ENCODE results near the gene TTC23. TPM values are rescaled to one million over a fixed set of nuclear protein-coding genes. Genes with fewer than 3 reads are reported as not detected.
A peak's percentile ranks its signal among the peaks of the same experiment; 100 is the strongest.

Gene TTC23
- polyA plus RNA-seq, 2 of the 4 experiments (the other 2 are of a cell fraction): 7.0 to 16.5 TPM

- DNase-seq (ENCODE audit: low read depth in 1 of 2, low spot score in 1 of 2): no peak
- no peak for ATAC-seq
- TF ChIP-seq RNF2 (IDR thresholded peaks at IDR 0.05; ENCODE audit: borderline replicate concordance, low read depth) (no peak), MAX (IDR thresholded peaks at IDR 0.05) (no peak), HOXB5 (CRISPR knock-in tag; IDR thresholded peaks at IDR 0.05) (no peak), HMGXB4 (CRISPR knock-in tag; IDR thresholded peaks at IDR 0.05; ENCODE audit: borderline replicate concordance) (no peak), ZSCAN20 (CRISPR knock-in tag; IDR thresholded peaks at IDR 0.05) (no peak), HOXA7 (CRISPR knock-in tag; IDR thresholded peaks at IDR 0.05) (no peak), PBX3 (IDR thresholded peaks at IDR 0.05) (no peak), HEYL (CRISPR knock-in tag; IDR thresholded peaks at IDR 0.05) (no peak), CTCF (IDR thresholded peaks at IDR 0.05) (no peak)
- Histone ChIP-seq H3K4me3 (no peak overlapping the region), H3K27ac (no peak overlapping the region), H3K9me3 (no peaks in the 10 kb centered on the region), H3K4me2 (no peak overlapping the region), H3K4me1 (no peaks in the 10 kb centered on the region)
- ChIA-PET CTCF (interaction anchor here (0.9 to 4.6 kb wide), 7 partner anchors 9 to 614 kb away, joined by 3 to 18 read pairs (median 4); no protein-coding TSS in a partner anchor), POLR2A (no interaction called here)
- 91% methylated on average over 5 of the region's 5 CpGs for WGBS (ENCODE audit: missing lambda C conversion rate)
- FAIRE-seq: peak; percentile 7
Measured at GRCh38 chr15:99142562-99142961, 106.8 kb downstream of the TTC23 start.

- Histone ChIP-seq H3K27ac (no peak overlapping the region), H3K4me2 (no peak overlapping the region), H3K9me3 (no peaks in the 10 kb centered on the region), H3K4me3 (no peak overlapping the region), H3K4me1 (no peaks in the 10 kb centered on the region)
- ATAC-seq: no peak
- WGBS (ENCODE audit: missing lambda C conversion rate): 92% methylated on average over 4 of the region's 4 CpGs
- ChIA-PET CTCF (interaction anchor here (1.0 to 2.2 kb wide), 6 partner anchors 10 to 614 kb away, joined by 3 to 6 read pairs (median 4); partner anchors contain the start of gene SYNM), POLR2A (no interaction called here)
- TF ChIP-seq POLR2AphosphoS2 (conservative IDR thresholded peaks at IDR 0.05; ENCODE audit: low read length) (no peak), FOXS1 (CRISPR knock-in tag; IDR thresholded peaks at IDR 0.05) (no peak), RARB (CRISPR knock-in tag; IDR thresholded peaks at IDR 0.05) (no peak), NPAS2 (CRISPR knock-in tag; IDR thresholded peaks at IDR 0.05; ENCODE audit: borderline replicate concordance) (no peak), CTCF (IDR thresholded peaks at IDR 0.05) (no peak), PBX3 (IDR thresholded peaks at IDR 0.05) (no peak), PHF8 (IDR thresholded peaks at IDR 0.05; ENCODE audit: borderline replicate concordance, low read depth) (no peak)
- DNase-seq (ENCODE audit: low read depth in 1 of 2, low spot score in 1 of 2): no peak
- FAIRE-seq: no peak
Measured at GRCh38 chr15:99141943-99142342, 107.4 kb downstream of the TTC23 start.

Measured in A549 (cell line).